ENCODE results near the gene UBAC2.
"Not testable (repeated sequence)": the region's sequence is repeated elsewhere in the genome, so short reads cannot be mapped to it uniquely, and the experiment has no call there.

UBAC2 gene

DNA sequence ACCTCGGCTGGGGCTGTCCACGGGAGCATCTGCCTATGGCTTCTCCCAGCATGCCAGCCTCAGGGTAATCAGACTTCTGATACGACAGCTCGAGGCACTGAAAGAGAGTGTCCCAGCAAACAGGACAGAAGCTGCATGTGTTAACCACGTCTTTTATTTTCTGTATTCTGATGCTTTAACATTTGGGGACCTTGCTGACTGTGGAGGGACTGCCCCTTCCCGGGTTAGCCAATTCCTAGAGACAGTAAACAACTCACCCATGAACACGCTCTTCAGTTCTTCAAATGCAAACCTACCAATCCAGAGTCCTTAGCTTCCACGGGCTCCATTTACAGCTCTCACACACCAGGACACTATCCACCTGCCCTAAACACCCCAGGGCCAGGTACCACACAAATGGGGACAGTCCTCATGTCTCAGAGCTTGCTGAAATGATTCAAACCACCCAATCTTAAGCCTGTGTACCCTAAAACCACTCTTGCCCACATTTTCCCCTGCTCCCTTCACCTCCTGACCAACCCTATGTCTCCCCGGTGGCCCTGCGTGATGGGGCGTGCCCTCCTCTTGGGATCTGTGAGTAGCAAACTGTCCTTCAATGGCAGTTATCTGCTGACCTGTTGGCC is 208.9 kb downstream of the UBAC2 start:
- not testable (repeated sequence) for DNase-seq (ENCODE audit: low read depth in 3 of 3, low spot score in 1 of 3)

DNA sequence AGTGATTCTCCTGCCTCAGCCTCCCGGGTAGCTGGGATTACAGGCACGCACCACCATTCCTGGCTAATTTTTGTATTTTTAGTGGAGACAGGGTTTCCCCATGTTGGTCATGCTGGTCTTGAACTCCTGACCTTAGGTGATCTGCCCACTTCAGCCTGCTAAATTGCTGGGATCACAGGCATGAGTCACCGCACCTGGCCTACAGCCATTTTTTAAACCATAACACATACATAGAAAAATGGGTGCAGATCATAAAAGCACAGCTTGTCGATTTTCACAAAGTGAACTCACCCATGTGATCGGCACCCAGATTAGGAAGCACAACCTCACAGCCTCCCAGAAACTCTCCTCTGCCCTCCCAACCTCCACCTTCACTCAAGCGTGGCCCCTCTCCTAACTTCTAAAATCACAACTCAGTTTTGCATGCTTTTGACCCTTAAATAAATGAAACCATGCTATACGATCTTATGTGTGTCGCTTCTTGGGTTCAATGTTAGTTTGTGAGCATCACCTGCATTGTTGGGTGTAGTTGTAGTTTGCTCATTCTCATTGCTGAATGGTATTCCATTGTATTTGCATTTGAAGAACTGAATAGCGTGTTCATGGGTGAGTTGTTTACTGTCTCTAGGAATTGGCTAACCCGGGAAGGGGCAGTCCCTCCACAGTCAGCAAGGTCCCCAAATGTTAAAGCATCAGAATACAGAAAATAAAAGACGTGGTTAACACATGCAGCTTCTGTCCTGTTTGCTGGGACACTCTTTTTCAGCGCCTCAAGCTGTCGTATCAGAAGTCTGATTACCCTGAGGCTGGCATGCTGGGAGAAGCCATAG is 210.2 kb downstream of the UBAC2 start:
- DNase-seq (ENCODE audit: low read depth in 3 of 3, low spot score in 1 of 3) = not testable (repeated sequence)

DNA sequence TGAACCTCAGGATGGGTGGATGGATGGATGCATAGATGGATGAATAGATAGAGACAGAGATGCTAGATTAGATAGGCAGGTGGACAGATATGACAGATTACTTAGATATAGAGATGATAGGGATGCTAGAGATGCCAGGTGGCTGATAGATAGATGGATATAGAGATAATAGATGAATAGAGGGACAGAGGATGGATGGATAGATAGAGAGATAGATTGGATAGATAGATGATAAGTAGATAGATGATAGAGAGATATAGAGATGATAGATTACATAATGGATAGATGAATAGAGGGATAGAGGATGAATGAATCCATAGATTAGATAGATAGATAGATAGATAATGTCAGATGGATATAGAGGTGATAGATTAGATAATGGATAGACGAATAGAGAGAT is 212.2 kb downstream of the UBAC2 start:
- DNase-seq (ENCODE audit: low read depth in 3 of 3, low spot score in 1 of 3) = no peak

DNA sequence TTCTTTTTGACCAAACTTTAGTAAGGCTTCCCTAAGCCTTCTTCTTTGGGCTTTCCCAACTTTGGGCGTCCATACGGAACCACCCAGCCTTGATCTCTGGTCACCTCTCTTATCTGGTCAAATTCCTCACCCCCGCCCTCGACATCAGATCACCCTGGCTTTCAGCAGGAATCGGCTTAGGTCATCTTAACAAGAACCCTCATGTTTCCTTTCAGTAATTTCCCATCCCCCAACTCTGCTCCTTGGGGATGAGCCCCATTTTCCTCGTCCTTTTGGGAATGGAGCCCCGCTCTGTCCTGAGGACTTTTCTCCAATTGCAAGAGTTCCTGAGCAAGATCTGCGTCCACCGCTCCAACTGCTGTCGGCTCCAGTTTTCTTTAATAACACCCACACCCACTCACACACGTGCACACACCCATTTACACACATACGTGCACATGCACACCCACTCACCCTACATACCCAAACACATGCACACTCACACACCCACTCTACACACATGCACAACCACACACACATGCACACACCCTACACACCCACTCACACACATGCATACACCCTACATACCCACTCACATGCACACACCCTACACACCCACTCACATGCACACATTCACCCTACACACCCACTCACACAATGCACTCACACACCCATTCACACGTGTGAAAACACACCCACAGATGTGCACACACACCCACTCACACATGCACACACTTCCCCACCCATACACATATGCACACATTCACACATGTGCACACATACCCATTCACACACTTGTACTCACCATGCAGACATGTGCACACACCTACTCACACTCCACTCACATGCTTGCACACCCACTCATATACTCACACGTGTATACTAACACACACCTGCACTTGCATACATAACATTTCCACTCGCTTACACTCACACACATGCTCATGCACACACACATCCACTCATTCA is 213.7 kb downstream of the UBAC2 start:
- DNase-seq (ENCODE audit: low read depth in 3 of 3, low spot score in 1 of 3) = no peak

- DNase-seq (ENCODE audit: low read depth in 3 of 3, low spot score in 1 of 3) = no peak
Measured at GRCh38 chr13:99415014-99415650, 214.5 kb downstream of the UBAC2 start.

DNA sequence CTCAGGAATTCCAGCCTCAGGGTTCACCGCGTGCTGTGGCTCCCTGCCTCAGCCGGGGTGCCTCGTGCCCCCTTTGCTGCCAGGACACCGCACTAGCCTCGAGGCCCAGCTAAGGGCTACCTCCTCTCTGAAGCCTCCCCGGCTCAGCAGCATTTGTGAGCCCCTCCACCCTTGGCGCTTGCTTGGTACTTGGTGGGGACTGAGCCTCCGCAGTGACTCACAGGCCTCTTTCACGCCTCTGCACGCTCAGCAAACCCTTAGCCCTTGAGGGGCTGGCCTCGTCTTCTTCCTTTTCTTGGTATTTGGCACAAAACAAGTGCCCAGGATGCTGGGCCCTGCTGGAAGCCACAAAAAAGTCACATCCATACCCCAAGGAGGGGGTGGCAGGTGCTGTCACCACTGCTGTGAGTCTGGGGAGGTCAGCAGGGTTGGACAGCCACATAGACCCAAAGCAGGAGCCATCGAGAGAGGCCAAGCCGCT is 215.2 kb downstream of the UBAC2 start:
- no peak for DNase-seq (ENCODE audit: low read depth in 3 of 3, low spot score in 1 of 3)

GRCh38 chr13:99416411-99417121 is 215.9 kb downstream of the UBAC2 start:
- no peak for DNase-seq (ENCODE audit: low read depth in 3 of 3, low spot score in 1 of 3)

DNA sequence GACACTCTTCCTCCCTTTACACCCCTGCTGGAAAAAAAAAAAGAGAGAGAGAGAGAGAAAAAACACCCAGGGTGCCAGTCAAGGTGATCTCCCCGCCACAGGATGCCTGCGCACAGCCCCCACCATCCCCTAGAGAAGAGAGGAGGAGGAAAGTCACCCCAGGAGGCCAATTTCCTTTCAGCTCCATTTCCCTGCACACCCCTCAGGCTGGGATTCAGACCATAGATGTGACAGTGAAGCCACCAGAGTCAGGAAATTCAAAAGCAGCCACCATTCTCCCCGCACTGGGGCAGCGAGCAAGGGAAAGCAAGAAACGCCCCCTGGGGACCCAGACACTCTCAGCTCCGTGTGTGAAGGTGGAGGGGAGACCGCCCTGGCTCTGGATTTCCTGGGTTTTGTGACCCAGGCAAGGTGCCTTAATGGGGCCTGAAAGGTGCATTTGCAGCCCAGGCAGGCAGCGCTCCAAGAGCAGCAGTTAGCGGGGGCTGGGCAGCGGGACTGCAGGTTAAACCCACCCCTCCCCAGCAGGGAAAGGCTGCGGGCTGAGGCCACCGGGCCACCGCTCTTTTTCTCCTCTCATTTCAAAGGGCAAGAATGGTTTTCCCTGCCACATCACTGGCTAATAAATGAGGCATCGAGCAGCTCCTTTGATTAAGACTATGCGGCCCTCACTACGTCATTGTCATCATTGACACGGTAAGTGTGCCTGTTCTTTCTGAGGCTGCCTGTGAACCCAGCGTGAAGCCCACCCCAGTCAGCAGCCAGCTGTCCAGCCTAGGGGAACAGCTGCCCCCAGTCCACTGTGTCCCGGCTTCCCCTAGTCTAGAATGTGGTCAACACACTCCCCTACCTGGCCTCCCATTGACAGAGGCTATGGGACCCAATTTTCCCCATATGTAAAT is 216.8 kb downstream of the UBAC2 start:
- DNase-seq (ENCODE audit: low read depth in 3 of 3, low spot score in 1 of 3) = no peak

GRCh38 chr13:99418103-99418842 is 217.6 kb downstream of the UBAC2 start:
- DNase-seq (ENCODE audit: low read depth in 3 of 3, low spot score in 1 of 3) = no peak

- DNase-seq (ENCODE audit: low read depth in 3 of 3, low spot score in 1 of 3) = no peak
Measured at GRCh38 chr13:99418843-99419140, 218.1 kb downstream of the UBAC2 start.

- no peak for DNase-seq (ENCODE audit: low read depth in 3 of 3, low spot score in 1 of 3)
Measured at GRCh38 chr13:99419591-99420243, 219.1 kb downstream of the UBAC2 start.

DNA sequence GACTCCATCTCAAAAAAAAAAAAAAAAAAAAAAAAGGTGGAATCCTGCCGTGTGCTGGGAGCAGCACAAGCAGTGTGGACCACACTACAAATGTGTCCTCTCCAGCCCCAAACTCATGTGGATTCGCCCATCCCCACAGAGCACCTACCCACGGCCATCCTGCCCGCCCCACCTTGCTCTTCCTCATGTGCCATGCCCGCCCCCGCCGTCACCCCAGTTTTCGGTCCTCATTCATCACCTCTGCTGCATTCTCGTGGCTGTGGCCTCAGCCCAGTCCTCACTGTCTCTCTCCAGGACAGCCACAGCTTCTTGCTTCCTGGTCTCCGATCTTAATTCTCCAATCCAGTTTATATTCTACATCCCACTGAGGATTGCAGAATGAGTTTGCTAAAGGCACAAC is 220.6 kb downstream of the UBAC2 start:
- DNase-seq (ENCODE audit: low read depth in 3 of 3, low spot score in 1 of 3) = no peak

DNA sequence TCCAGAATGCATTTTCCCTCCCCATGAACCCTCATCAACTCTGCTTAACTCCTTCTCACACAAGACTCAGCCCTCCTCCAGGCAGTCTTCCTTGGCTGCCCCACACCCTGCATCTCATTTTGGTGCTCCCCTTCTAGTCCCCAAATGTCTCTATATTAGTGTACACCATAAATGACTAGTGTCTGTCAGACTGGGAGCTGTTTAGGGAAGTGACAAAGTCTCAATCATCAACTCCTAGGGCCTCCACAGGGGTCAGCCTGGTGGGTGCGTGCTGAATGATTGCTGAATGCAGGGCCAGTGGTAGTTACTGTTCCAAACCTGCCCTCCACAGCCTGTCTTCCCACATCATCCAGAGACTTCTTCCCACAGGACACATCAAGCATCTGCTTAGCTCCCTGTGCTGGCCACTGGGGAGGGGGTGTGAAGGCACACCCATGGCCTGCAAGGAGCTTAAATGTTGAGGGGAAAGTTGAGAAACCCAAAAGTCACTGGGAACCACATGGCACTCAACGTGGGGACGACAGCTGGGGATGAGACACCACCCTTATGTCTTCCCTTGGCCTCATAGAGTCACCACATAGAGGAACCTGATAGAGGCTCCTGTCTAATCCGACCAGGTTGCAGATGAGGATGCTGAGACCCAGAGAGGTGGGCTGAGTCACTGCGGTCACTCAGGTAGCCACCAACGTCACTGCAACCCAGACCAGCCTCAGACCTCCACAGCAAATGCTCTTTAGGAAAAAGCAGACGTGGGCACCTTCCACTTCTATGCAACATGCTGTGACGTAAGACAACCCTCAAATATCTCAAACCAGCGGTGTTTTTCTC is 221.3 kb downstream of the UBAC2 start:
- no peak for DNase-seq (ENCODE audit: low read depth in 3 of 3, low spot score in 1 of 3)

DNA sequence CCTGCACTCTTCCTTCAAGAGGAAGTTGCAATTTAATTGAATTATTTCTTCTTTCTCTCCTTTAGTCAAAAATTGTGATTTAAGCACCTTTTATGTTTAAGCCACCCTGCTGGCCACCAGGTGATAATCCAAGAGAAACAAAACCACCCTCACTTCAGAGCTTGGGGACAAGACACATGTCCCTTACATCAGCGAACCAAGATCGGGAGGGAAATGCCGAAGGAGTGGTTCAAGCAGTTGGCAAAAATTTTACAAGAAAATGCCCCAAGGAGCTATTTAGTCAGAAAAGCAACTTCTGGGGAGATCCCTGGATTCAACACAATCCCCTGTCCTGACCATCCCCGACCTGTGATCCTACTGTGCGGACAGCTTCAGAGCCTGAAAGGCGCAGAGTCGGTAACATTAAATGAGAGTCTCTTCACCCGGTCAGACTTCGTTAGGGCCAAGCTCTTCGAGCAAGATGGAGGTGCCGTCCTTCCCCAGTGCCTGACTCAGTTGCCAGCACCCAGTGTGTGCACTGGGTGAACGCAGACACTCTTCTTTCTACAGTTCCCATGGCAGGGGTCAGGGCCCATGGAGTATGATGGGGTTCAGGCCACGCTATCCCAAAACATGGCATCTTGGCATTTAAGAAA is 222.0 kb downstream of the UBAC2 start:
- no peak for DNase-seq (ENCODE audit: low read depth in 3 of 3, low spot score in 1 of 3)

DNA sequence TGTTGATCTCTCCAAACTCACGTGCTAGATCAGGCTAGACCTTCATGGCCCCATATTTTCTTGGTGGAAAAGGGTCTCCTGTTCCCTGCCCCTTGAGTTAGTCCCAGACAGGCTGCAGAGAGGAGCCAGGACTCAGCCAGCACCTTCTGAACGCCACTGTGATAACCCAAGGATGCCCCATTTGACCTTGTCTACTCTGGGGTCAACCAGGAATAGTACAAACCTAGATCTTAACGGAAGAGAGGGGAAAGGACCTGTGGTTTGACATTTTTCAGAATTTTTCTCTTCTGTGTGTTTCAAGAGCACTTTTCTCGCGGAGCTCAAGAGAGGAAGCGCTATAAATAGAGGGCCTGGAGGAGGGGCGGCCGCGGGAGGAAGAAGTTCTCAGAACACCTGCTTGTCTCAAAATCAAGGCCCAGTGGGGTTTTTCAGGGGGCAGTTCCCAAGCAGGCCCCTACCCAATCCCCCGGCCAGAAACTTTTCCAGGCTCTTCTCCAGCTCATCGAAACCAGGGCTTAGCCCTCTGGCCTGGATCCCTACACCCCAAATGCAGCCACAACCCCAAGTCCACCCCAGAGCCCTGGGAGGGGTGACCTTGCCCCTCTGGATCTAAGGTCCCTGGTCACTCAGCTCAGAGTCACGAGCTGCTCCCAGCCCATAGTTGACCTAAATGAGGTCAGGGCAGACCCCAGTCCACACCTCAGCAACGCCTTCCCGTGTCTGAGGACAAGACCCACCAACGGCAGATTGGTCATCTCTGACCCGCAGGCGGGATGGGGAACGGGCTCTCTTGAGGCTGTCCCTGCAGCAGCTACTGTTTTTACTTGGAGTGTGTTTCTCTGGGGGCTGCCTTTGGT is 225.1 kb downstream of the UBAC2 start:
- peak in 1 of 3 donors; percentile 40 for DNase-seq (ENCODE audit: low read depth in 3 of 3, low spot score in 1 of 3)

GRCh38 chr13:99426426-99426825 is 225.8 kb downstream of the UBAC2 start:
- no peak for DNase-seq (ENCODE audit: low read depth in 3 of 3, low spot score in 1 of 3)

Data from stimulated activated CD4-positive, alpha-beta T cell treated with anti-CD3 and anti-CD28 coated beads, TNF-alpha, amount 100 ng/mL, for 1 hour (primary cell).